K562 (cell line): ENCODE measurements around the gene RPS6KL1. TPM values are rescaled to one million over a fixed set of nuclear protein-coding genes. Genes with fewer than 3 reads are reported as not detected.

Experiments used
- ATAC-seq: fragments of 200-7000 bp; cut with Tn5 transposase; 3 replicates; pipeline ENCODE4 v1.9.1; 2020; ENCODE audit warnings: moderate library complexity
- BruUV-seq: library from RNA; stranded (reverse); fragments of 400-500 nt; replicated peaks from 2 replicates; lab custom pipeline; 2021; lab: Mats Ljungman, UMichigan
- CTCF ChIA-PET: fragments of 300-600 bp; formaldehyde crosslinking; extraction: SDS; loops from one replicate; lab custom pipeline; 2021; ENCODE audit warnings: low intra/inter-chr PET ratio; lab: Yijun Ruan, JAX
- POLR2A ChIA-PET: fragments of 300-600, 350-650 bp; sonication (Branson Sonifier 250); formaldehyde crosslinking; extraction: SDS; loops from one replicate; lab custom pipeline; 2021; ENCODE audit warnings: antibody characterized with exemption, inconsistent platforms; lab: Yijun Ruan, JAX
- DNase-seq, 4 experiments: peaks; one replicate each; pipeline versions ENCODE4 v3.0.0 to v3.0.0-alpha.2; 2011 to 2018; ENCODE audit warnings: low spot score in 3 of 4, mixed read lengths in 3 of 4; ENCODE audit errors: extremely low read depth in 1 of 4
- FAIRE-seq: peaks from 2 replicates; lab custom pipeline; 2011; peaks lifted over from hg19 to GRCh38; lab: Jason Lieb, UNC
- H2AFZ ChIP-seq: 2 replicates; pipeline ENCODE4 v1.6.0; 2011; ENCODE audit warnings: low read depth, low read length, control low read depth, inconsistent platforms
- H3K27ac ChIP-seq: fragments of 200-600 bp; 3 replicates; pipeline ENCODE4 v1.8.0; 2011; ENCODE audit warnings: low read depth, mild to moderate bottlenecking, control low read depth, inconsistent platforms, low read length, moderate library complexity, mixed read lengths; ENCODE audit errors: extremely low read depth
- H3K27me3 ChIP-seq, 2 experiments: fragments of 300-600 bp in 1 of 2; 2 replicates in 1 of 2; 3 replicates in 1 of 2; pipeline versions ENCODE4 v1.6.0 to v1.8.0; 2011; ENCODE audit warnings: inconsistent platforms in 2 of 2, low read length in 2 of 2, mild to moderate bottlenecking in 1 of 2, mixed read lengths in 1 of 2, moderate library complexity in 1 of 2; ENCODE audit not compliant: control insufficient read depth in 2 of 2, insufficient read depth in 2 of 2
- H3K36me3 ChIP-seq: fragments of 300-600 bp; 3 replicates; pipeline ENCODE4 v1.8.0; 2011; ENCODE audit warnings: mild to moderate bottlenecking, low read length, inconsistent platforms; ENCODE audit not compliant: control insufficient read depth, insufficient read depth
- H3K4me1 ChIP-seq, 2 experiments: fragments of 200-600 bp in 1 of 2; replicated peaks in 1 of 2; 2 replicates in 1 of 2; 3 replicates in 1 of 2; pipeline versions ENCODE4 v1.5.1 to v1.8.0; 2011; ENCODE audit warnings: inconsistent platforms in 2 of 2, low read length in 2 of 2, mild to moderate bottlenecking in 1 of 2, mixed read lengths in 1 of 2, moderate library complexity in 1 of 2; ENCODE audit not compliant: control insufficient read depth in 2 of 2, insufficient read depth in 2 of 2
- H3K4me2 ChIP-seq: 2 replicates; pipeline ENCODE4 v1.6.1; 2011; ENCODE audit warnings: low read length, control low read depth, inconsistent platforms, mixed read lengths; ENCODE audit not compliant: insufficient read depth
- H3K4me3 ChIP-seq: fragments of 200-600 bp; sonication (generic), shearing (Covaris generic); 2 replicates; pipeline ENCODE4 v1.5.1; 2016; ENCODE audit warnings: control low read depth, inconsistent platforms
- H3K79me2 ChIP-seq: fragments of 200-600 bp; 3 replicates; pipeline ENCODE4 v1.8.0; 2011; ENCODE audit warnings: low read length, inconsistent platforms; ENCODE audit not compliant: control insufficient read depth, insufficient read depth
- H3K9ac ChIP-seq, 2 experiments: 2 replicates each; pipeline versions ENCODE4 v1.6.0 to v1.6.1; 2011; ENCODE audit warnings: low read depth in 2 of 2, low read length in 2 of 2, control low read depth in 1 of 2, inconsistent platforms in 1 of 2, mild to moderate bottlenecking in 1 of 2, mixed read lengths in 1 of 2; ENCODE audit not compliant: insufficient read depth in 1 of 2
- H3K9me1 ChIP-seq: one replicate; pipeline ENCODE4 v1.6.0; 2011; ENCODE audit warnings: inconsistent platforms, mild to moderate bottlenecking, low read length, moderate library complexity; ENCODE audit not compliant: control insufficient read depth, insufficient read depth
- H3K9me3 ChIP-seq: replicated peaks from 2 replicates; pipeline ENCODE4 v1.5.1; 2011; ENCODE audit warnings: low read depth, low read length, inconsistent platforms; ENCODE audit not compliant: control insufficient read depth, insufficient read depth
- H4K20me1 ChIP-seq: replicated peaks from 2 replicates; pipeline ENCODE4 v1.6.1; 2011; ENCODE audit warnings: low read length, inconsistent platforms, mixed read lengths; ENCODE audit not compliant: control insufficient read depth, insufficient read depth
- CEBPZ ChIP-seq: fragments of 150-350 bp; IDR thresholded peaks from 2 replicates; pipeline ENCODE4 v1.6.1; 2014; ENCODE audit warnings: low read depth, mild to moderate bottlenecking, low read length, borderline replicate concordance
- GABPB1 ChIP-seq: sonication (generic); formaldehyde crosslinking; IDR thresholded peaks from 2 replicates; pipeline ENCODE4 v1.8.0; 2022; ENCODE audit warnings: mild to moderate bottlenecking, missing genetic modification reagents
- GATA2 ChIP-seq: sonication (generic); formaldehyde crosslinking; IDR thresholded peaks from 2 replicates; pipeline ENCODE4 v1.4.0; 2020; ENCODE audit warnings: mild to moderate bottlenecking, missing genetic modification reagents
- MXD1 ChIP-seq: fragments of 250-450 bp; sonication (Bioruptor Pico); IDR thresholded peaks from 2 replicates; pipeline ENCODE4 v1.8.0; 2021; ENCODE audit warnings: borderline replicate concordance, mild to moderate bottlenecking, moderate library complexity; ENCODE audit not compliant: poor library complexity, severe bottlenecking
- PML ChIP-seq: IDR thresholded peaks from 2 replicates; pipeline ENCODE4 v1.6.1; 2012; ENCODE audit warnings: low read length, inconsistent platforms
- SMAD4 ChIP-seq: fragments of 250-450 bp; sonication (Bioruptor Pico); conservative IDR thresholded peaks from 2 replicates; pipeline ENCODE4 v1.8.0; 2021; ENCODE audit warnings: inconsistent platforms, mild to moderate bottlenecking, moderate library complexity
- SMARCC2 ChIP-seq: fragments of 450-650 bp; IDR thresholded peaks from 2 replicates; pipeline ENCODE4 v1.6.1; 2017; ENCODE audit warnings: antibody characterized with exemption, moderate library complexity, mild to moderate bottlenecking, low read depth
- SPI1 ChIP-seq: IDR thresholded peaks from 2 replicates; pipeline ENCODE4 v1.6.1; 2011; ENCODE audit warnings: low read depth, low read length, control low read depth, borderline replicate concordance
- WHSC1 ChIP-seq: IDR thresholded peaks from one replicate; pipeline ENCODE4 v1.6.1; 2012; ENCODE audit warnings: low read length, control low read depth, inconsistent platforms
- ZEB2 ChIP-seq: fragments of 450-650 bp; IDR thresholded peaks from 2 replicates; pipeline ENCODE4 v1.6.1; 2016
- ZNF282 ChIP-seq: sonication (generic); formaldehyde crosslinking; IDR thresholded peaks from 2 replicates; pipeline ENCODE4 v1.8.1; 2023; ENCODE audit warnings: missing genetic modification reagents
- ZNF444 ChIP-seq: fragments of 250-450 bp; sonication (Bioruptor Pico); IDR thresholded peaks from 2 replicates; pipeline ENCODE4 v1.4.0; 2020; ENCODE audit warnings: mild to moderate bottlenecking, moderate library complexity
- ZSCAN32 ChIP-seq: fragments of 450-650 bp; formaldehyde crosslinking; IDR thresholded peaks from 2 replicates; pipeline ENCODE4 v1.4.0; 2020; ENCODE audit warnings: mild to moderate bottlenecking, moderate library complexity
- WGBS: fragments of 100-300 bp; shearing (Covaris generic); methylation state at CpG from one replicate; pipeline ENCODE4 v1.1.6; 2016; ENCODE audit warnings: low coverage, mixed read lengths; ENCODE audit not compliant: insufficient coverage; ENCODE audit errors: missing lambda C conversion rate; 5-methylcytosine and 5-hydroxymethylcytosine counted together
- in situ Hi-C: fragments of 300-500 bp; cut with MboI; formaldehyde crosslinking; loops from 4 replicates; pipeline ENCODE4 v1.15.0; 2018; ENCODE audit warnings: inconsistent platforms, mixed read lengths
- intact Hi-C: fragments of 100-400 bp; cut with micrococcal nuclease; formaldehyde crosslinking; loops from 2 replicates; pipeline ENCODE4 v1.14.2; 2022
- polyA plus RNA-seq, 8 experiments: library from polyadenylated mRNA; depleted of rRNA in 4 of 8; stranded (reverse) in 5 of 8; unstranded in 3 of 8; fragments of >200 nt; fragmentation: Nextera tagmentation in 2 of 8; fragmentation: Illumina TruSeq in 1 of 8; extraction: Ambion mirVana in 2 of 8; extraction: Trizol in 1 of 8; gene quantifications; 2 replicates each; pipeline versions ENCODE4 v1.2.1 to v1.2.3, GENCODE V29; 2011 to 2014; ENCODE audit warnings: inconsistent platforms in 1 of 8, missing spikeins in 1 of 8
- total RNA-seq, 7 experiments: library from RNA; depleted of rRNA in 6 of 7; stranded (reverse); fragments of >200 nt in 6 of 7; fragmentation: Illumina TruSeq in 2 of 7; extraction: Trizol in 2 of 7; gene quantifications; 2 replicates each; pipeline versions ENCODE4 v1.2.1 to v1.2.3, GENCODE V29; 2011 to 2021; ENCODE audit warnings: low replicate concordance in 1 of 7

RPS6KL1 gene
- total and polyA plus RNA-seq, 9 of the 15 experiments (the other 6 are each of a cell fraction or from before 2014, with no cell fraction given): 0.91 to 15.5 (median 8.1) TPM

GRCh38 chr14:74942608-74943007 is 19.5 kb upstream of the RPS6KL1 start:
- Histone ChIP-seq H2AFZ (peak overlapping the region; percentile 65), H4K20me1 (no peaks in the 10 kb centered on the region), H3K36me3 (no peaks in the 10 kb centered on the region), H3K4me1 (peaks cover 16 to 42% of the 10 kb centered on the region in 2 experiments; a peak in 4 of 5 replicates), H3K27ac (no peak overlapping the region; the same call in 2 of the 3 replicates), H3K9ac (peak overlapping the region in 1 of 2 experiments; percentile 83; a peak in 1 of 4 replicates), H3K79me2 (no peaks in the 10 kb centered on the region), H3K9me3 (no peaks in the 10 kb centered on the region; the same call in 1 of the 2 replicates), H3K4me3 (no peak overlapping the region), H3K9me1 (peaks cover 2% of the 10 kb centered on the region), H3K4me2 (no peak overlapping the region)
- peak in 2 of 4 experiments; percentile 26 to 34 for DNase-seq
- no TSS peak for BruUV-seq
- FAIRE-seq: no peak
- CTCF ChIA-PET: interaction anchor here (0.5 kb wide), 1 partner anchor 580 kb away, joined by 3 read pairs; no protein-coding TSS in a partner anchor
- in situ Hi-C loops: no loop called here
- POLR2A ChIA-PET: interaction anchor here (0.9 kb wide), 1 partner anchor 9 kb away, joined by 3 read pairs; no protein-coding TSS in a partner anchor
- intact Hi-C loops: loop anchor here (10.0 kb wide), 1 partner anchor 362 kb away; no protein-coding TSS in a partner anchor
- peak; percentile 23; the same call in 2 of the 3 replicates for ATAC-seq
- TF ChIP-seq ZNF444 (CRISPR knock-in tag) (no peak), GATA2 (CRISPR knock-in tag) (no peak), PML (no peak), MXD1 (CRISPR knock-in tag) (no peak), ZEB2 (no peak), ZNF282 (CRISPR knock-in tag) (no peak), CEBPZ (no peak), SPI1 (no peak), GABPB1 (no peak), SMAD4 (no peak), ZSCAN32 (no peak), SMARCC2 (no peak), WHSC1 (no peak)
- TF ChIP-seq, all 486 proteins: peak for 0
- no peaks in the 10 kb centered on the region for H3K27me3 ChIP-seq
- 100% methylated on average over 1 of the region's 11 CpGs for WGBS
